ENCODE measurements around the gene PLCH1.

GRCh38 chr3:155329513-155330048 is 415.3 kb downstream of the PLCH1 start:
- TF ChIP-seq CTCF (IDR thresholded peaks at IDR 0.05) (no peak), EZH2phosphoT487 (IDR thresholded peaks at IDR 0.05) (no peak)

All from neural progenitor cell (in vitro differentiated cells).